T-helper 17 cell (primary cell): Measurements from ENCODE around the gene SENP3. TPM values are rescaled to one million over a fixed set of nuclear protein-coding genes. Genes with fewer than 3 reads are reported as not detected.

Source experiments
- ATAC-seq: fragments of 150-1000 bp; cut with Tn5 transposase; 2 replicates; pipeline ENCODE4 v1.10.0; 2021; ENCODE audit warnings: mild to moderate bottlenecking, moderate library complexity
- DNase-seq, 3 donors: peaks; one replicate each; pipeline versions ENCODE4 v3.0.0 to v3.0.0-alpha.2; 2020 to 2021
- H3K9me3 ChIP-seq: one replicate; pipeline ENCODE4 v1.7.0; 2013; ENCODE audit warnings: low read length, mild to moderate bottlenecking; ENCODE audit not compliant: control insufficient read depth, poor library complexity, severe bottlenecking
- H3K27ac Mint-ChIP-seq: one replicate; pipeline ENCODE4 v1.8.0; 2022; ENCODE audit warnings: mild to moderate bottlenecking, moderate library complexity, mixed read lengths
- H3K27me3 Mint-ChIP-seq: one replicate; pipeline ENCODE4 v1.8.0; 2022; ENCODE audit warnings: mixed read lengths
- H3K36me3 Mint-ChIP-seq: one replicate; pipeline ENCODE4 v1.8.0; 2022; ENCODE audit warnings: low read depth, mixed read lengths
- H3K4me1 Mint-ChIP-seq: one replicate; pipeline ENCODE4 v1.8.0; 2022; ENCODE audit warnings: mild to moderate bottlenecking, mixed read lengths
- H3K4me3 Mint-ChIP-seq: one replicate; pipeline ENCODE4 v1.8.0; 2022; ENCODE audit warnings: mild to moderate bottlenecking, moderate library complexity, mixed read lengths
- total RNA-seq, 4 donors: library from RNA in 2 of 4; stranded (reverse) in 2 of 4; gene quantifications; one replicate each; pipeline ENCODE4 v1.2.3 and lab custom pipeline; 2022 to 2026

Gene SENP3
- total RNA-seq, 2 donors from 2014 or later = 33.4 to 37.0 TPM

DNA sequence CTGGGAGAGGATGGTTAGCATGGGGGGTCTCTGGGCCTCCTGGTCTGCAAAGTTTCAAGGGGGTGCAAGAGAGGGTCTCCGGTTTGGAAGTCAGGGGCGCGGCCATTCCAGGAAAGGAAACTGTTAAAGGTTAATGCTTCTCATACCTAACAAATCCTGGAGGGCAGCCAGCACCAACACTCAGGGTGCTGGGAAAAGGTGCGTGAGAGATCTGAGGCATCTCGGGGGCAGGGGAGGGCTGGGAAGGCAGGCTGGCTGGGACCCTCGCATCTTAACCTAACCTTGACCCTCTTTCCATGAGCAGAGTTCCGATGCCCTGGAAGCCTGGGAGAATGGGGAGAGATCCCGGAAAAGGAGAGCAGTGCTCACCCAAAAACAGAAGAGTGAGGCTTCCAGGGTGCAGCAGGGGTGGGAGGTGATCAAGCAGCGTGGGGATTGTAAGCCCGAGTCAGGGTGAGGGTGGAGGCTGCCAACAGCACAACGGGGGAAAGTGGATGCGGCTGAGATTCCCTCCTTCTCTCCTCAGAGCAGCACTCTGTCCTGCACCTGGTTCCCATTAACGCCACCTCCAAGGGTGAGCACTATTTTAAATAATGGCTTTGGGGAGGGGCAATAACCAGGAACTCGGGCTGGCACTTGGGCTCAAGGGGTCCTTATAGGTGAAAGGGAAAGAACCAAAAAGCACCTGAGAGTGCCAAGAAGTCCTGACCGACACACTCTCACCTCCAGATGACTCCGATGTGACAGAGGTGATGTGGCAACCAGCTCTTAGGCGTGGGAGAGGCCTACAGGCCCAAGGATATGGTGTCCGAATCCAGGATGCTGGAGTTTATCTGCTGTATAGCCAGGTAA is 2.2 kb upstream of the SENP3 start:
- no peaks in the 10 kb centered on the region for H3K27me3 Mint-ChIP-seq
- peak overlapping the region; percentile 95 for H3K27ac Mint-ChIP-seq
- peaks cover 44% of the 10 kb centered on the region for H3K4me1 Mint-ChIP-seq
- no peaks in the 10 kb centered on the region for H3K36me3 Mint-ChIP-seq
- no peaks in the 10 kb centered on the region for H3K9me3 ChIP-seq
- ATAC-seq = no peak
- DNase-seq = no peak
- H3K4me3 Mint-ChIP-seq = peak overlapping the region; percentile 19

DNA sequence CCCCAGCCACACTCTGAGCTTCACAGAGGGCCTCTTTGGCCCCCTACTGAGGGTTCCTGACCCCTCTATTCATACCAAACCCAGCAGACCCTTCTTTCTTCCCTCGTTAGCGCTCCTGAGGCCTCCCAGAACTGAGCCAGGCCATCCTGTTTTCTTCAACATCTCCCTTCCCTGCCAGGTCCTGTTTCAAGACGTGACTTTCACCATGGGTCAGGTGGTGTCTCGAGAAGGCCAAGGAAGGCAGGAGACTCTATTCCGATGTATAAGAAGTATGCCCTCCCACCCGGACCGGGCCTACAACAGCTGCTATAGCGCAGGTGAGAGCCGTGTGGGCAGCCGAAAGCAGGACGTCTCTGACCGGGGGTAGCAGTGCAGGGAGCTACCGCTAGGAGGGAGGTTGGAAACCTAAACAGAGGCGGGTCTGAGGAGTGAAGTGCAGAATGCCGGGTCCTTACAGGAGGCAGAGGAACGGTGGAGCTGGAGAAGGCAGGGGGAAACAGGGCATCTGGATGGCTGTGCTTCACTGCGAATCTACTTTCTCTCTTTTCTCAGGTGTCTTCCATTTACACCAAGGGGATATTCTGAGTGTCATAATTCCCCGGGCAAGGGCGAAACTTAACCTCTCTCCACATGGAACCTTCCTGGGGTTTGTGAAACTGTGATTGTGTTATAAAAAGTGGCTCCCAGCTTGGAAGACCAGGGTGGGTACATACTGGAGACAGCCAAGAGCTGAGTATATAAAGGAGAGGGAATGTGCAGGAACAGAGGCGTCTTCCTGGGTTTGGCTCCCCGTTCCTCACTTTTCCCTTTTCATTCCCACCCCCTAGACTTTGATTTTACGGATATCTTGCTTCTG is 1.3 kb upstream of the SENP3 start:
- ATAC-seq (peak; percentile 36), DNase-seq (peak in 1 of 3 donors; percentile 48)
- H3K27me3 Mint-ChIP-seq = no peaks in the 10 kb centered on the region
- no peaks in the 10 kb centered on the region for H3K36me3 Mint-ChIP-seq
- peak overlapping the region; percentile 95 for H3K27ac Mint-ChIP-seq
- H3K4me1 Mint-ChIP-seq = peaks cover 38% of the 10 kb centered on the region
- H3K4me3 Mint-ChIP-seq = peak overlapping the region; percentile 97
- no peaks in the 10 kb centered on the region for H3K9me3 ChIP-seq

DNA sequence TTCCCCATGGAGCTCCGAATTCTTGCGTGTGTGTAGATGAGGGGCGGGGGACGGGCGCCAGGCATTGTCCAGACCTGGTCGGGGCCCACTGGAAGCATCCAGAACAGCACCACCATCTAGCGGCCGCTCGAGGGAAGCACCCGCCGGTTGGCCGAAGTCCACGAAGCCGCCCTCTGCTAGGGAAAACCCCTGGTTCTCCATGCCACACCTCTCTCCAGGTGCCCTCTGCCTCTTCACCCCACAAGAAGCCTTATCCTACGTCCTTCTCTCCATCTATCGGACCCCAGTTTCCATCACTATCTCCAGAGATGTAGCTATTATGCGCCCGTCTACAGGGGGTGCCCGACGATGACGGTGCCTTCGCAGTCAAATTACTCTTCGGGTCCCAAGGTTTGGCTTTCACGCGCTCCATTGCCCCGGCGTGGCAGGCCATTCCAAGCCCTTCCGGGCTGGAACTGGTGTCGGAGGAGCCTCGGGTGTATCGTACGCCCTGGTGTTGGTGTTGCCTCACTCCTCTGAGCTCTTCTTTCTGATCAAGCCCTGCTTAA is 617 bp upstream of the SENP3 start:
- H3K4me3 Mint-ChIP-seq = peak overlapping the region; percentile 97
- ATAC-seq = peak; percentile 70
- peaks cover 35% of the 10 kb centered on the region for H3K4me1 Mint-ChIP-seq
- H3K27ac Mint-ChIP-seq = peak overlapping the region; percentile 95
- no peaks in the 10 kb centered on the region for H3K9me3 ChIP-seq
- no peaks in the 10 kb centered on the region for H3K27me3 Mint-ChIP-seq
- no peaks in the 10 kb centered on the region for H3K36me3 Mint-ChIP-seq
- DNase-seq = peak; percentile 65 to 72 (median 67)

DNA sequence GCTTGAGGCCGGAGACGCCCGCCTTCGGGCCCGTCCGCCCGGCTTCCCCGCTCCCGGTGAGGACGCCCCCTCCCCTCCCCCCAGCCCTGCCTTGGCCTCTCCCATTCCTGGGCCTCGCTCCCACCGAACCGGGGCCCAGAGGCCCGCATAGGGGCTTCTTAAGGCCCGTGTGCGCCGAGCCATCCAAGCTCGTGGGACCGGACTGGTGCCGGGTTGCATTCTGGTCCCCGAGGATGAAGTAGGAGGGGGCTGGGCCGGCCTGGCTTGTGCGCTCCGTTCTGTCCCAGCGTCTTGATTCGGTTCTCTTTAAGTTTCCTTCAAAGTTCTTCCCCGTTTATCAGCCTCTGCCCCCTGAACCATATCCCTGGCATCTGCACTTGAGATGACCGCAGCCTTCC is 488 bp downstream of the SENP3 start:
- ATAC-seq = no peak
- Mint-ChIP-seq H3K4me3 (peak overlapping the region; percentile 97), H3K27ac (peak overlapping the region; percentile 95), H3K36me3 (no peaks in the 10 kb centered on the region), H3K4me1 (peaks cover 32% of the 10 kb centered on the region), H3K27me3 (no peaks in the 10 kb centered on the region)
- no peaks in the 10 kb centered on the region for H3K9me3 ChIP-seq
- DNase-seq = no peak

DNA sequence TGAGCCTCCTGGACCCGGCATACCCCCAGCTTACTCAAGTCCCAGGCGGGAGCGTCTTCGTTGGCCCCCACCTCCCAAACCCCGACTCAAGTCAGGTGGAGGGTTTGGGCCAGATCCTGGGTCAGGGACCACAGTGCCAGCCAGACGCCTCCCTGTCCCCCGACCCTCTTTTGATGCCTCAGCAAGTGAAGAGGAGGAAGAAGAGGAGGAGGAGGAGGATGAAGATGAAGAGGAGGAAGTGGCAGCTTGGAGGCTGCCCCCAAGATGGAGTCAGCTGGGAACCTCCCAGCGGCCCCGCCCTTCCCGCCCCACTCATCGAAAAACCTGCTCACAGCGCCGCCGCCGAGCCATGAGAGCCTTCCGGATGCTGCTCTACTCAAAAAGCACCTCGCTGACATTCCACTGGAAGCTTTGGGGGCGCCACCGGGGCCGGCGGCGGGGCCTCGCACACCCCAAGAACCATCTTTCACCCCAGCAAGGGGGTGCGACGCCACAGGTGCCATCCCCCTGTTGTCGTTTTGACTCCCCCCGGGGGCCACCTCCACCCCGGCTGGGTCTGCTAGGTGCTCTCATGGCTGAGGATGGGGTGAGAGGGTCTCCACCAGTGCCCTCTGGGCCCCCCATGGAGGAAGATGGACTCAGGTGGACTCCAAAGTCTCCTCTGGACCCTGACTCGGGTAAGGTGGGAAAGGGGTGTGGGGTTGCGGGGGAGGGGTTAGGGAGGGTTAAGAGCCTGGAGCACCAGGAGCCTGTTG is 1.6 kb downstream of the SENP3 start:
- DNase-seq (no peak), ATAC-seq (no peak)
- Mint-ChIP-seq H3K27me3 (no peaks in the 10 kb centered on the region), H3K4me1 (peaks cover 35% of the 10 kb centered on the region), H3K27ac (no peak overlapping the region), H3K4me3 (peak overlapping the region; percentile 97), H3K36me3 (peaks cover 2% of the 10 kb centered on the region)
- H3K9me3 ChIP-seq = no peaks in the 10 kb centered on the region

DNA sequence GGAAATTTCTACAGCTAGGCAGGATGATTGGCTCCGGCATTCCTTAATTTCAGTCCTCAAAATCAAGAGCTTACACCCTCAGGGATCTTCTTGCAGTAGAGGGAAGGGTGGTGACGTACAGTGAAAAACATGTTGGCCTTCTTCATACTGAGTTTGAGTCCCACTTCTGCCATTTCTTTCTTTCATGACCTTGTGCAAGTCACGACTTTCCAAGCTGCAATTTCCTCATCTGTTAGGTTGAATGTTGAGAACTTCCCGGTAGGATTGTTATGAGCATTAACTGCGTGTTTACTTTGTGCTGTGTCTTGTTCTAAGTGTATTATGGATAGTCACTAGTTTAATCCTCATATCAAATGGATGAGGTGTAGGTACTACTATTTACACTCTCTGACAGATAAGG is 7.9 kb downstream of the SENP3 start:
- ATAC-seq (no peak), DNase-seq (no peak)
- H3K9me3 ChIP-seq = no peaks in the 10 kb centered on the region
- Mint-ChIP-seq H3K27me3 (no peaks in the 10 kb centered on the region), H3K4me1 (peaks cover 26% of the 10 kb centered on the region), H3K36me3 (peaks cover 7% of the 10 kb centered on the region), H3K27ac (no peak overlapping the region), H3K4me3 (no peak overlapping the region)

DNA sequence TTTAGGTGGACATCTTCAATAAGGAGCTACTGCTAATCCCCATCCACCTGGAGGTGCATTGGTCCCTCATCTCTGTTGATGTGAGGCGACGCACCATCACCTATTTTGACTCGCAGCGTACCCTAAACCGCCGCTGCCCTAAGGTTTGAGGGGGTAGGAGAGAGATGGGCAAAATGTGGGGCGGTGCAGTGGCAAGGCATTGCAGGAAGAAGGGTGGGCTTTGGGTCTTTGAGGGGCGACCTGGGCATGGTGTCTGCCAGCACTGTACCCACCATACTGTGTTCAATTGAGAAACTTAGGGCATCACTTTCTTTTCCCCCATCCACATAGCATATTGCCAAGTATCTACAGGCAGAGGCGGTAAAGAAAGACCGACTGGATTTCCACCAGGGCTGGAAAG is 8.6 kb downstream of the SENP3 start:
- Mint-ChIP-seq H3K4me1 (peaks cover 30% of the 10 kb centered on the region), H3K4me3 (no peak overlapping the region), H3K36me3 (peaks cover 10% of the 10 kb centered on the region), H3K27ac (no peak overlapping the region), H3K27me3 (no peaks in the 10 kb centered on the region)
- H3K9me3 ChIP-seq = no peaks in the 10 kb centered on the region
- ATAC-seq = no peak
- no peak for DNase-seq

DNA sequence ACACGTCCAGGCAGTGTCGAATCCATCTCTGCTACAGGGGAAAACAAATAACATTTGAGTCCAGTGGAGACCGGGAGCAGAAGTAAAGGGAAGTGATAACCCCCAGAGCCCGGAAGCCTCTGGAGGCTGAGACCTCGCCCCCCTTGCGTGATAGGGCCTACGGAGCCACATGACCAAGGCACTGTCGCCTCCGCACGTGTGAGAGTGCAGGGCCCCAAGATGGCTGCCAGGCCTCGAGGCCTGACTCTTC is 10.5 kb downstream of the SENP3 start:
- ATAC-seq (no peak), DNase-seq (no peak)
- peak overlapping the region; percentile 93 for H3K4me3 Mint-ChIP-seq
- H3K9me3 ChIP-seq = no peaks in the 10 kb centered on the region
- peak overlapping the region; percentile 98 for H3K27ac Mint-ChIP-seq
- H3K4me1 Mint-ChIP-seq = peaks cover 35% of the 10 kb centered on the region
- peaks cover 10% of the 10 kb centered on the region for H3K36me3 Mint-ChIP-seq
- no peaks in the 10 kb centered on the region for H3K27me3 Mint-ChIP-seq

DNA sequence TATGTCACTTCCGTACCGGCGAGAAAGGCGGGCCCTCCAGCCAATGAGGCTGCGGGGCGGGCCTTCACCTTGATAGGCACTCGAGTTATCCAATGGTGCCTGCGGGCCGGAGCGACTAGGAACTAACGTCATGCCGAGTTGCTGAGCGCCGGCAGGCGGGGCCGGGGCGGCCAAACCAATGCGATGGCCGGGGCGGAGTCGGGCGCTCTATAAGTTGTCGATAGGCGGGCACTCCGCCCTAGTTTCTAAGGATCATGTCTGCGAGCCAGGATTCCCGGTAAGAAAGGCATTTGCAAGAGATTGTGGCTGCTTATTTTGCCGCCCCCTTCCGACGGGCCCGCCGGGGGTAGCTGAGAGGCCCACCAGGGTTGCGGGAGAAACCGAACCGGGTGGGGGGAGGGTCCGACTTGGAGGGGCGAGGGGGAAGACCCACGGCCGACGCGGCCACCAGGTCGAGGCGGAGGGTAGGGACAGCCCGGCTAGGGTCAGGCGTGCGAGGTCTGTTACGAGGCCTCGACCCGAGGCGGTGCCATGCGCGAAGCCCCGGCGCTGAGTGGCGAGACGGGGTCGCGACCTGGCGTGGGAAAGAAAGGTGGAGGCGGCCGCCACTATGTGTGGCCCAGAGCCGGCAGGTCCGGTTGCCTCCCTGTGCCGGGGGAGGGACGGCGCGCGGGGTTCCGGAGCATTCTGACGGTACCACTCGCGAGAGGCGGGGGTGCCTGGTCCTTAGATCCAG is 11.0 kb downstream of the SENP3 start:
- Mint-ChIP-seq H3K4me3 (peak overlapping the region; percentile 93), H3K27me3 (no peaks in the 10 kb centered on the region), H3K4me1 (peaks cover 37% of the 10 kb centered on the region), H3K27ac (peak overlapping the region; percentile 98), H3K36me3 (peaks cover 7% of the 10 kb centered on the region)
- DNase-seq (peak; percentile 96 to 100 (median 100)), ATAC-seq (peak; percentile 85)
- no peaks in the 10 kb centered on the region for H3K9me3 ChIP-seq

DNA sequence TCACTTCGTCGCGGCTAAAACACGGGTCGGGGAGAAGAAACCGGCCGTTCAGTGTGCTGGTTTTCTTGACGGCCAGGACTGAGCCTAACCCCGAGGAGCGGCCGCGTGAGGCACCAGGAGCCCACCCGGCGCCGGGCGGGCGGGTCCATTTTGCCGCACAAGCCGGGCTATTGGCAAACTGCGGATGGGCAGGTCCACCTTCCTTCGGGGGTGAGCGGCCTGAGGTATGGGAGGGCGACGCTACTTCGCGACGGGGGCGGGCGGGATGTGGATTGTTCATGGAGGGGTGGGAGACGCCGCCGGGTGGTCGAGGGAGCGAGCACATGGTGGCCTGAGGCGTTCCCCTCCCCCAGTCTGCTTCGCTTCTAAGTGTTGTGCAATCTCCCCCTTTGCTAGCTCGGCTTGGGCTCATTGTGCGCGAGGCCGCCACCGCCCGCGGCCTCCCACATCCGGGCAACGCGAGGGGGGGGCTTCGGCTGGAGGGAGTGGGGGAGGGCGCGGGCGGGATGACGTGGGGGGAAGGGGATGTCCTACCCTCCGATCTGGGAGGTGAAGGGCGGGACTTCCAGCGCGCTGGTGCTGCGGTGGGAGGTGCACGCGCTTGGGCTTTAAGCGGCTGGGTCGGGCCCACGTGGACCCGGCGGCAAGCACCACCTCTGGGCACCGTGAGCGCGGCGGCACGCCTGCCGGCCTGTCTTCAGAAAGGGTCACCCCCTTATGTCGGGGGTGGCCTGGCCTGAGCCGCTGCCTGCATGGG is 11.8 kb downstream of the SENP3 start:
- H3K36me3 Mint-ChIP-seq = peaks cover 7% of the 10 kb centered on the region
- peak overlapping the region; percentile 98 for H3K27ac Mint-ChIP-seq

DNA sequence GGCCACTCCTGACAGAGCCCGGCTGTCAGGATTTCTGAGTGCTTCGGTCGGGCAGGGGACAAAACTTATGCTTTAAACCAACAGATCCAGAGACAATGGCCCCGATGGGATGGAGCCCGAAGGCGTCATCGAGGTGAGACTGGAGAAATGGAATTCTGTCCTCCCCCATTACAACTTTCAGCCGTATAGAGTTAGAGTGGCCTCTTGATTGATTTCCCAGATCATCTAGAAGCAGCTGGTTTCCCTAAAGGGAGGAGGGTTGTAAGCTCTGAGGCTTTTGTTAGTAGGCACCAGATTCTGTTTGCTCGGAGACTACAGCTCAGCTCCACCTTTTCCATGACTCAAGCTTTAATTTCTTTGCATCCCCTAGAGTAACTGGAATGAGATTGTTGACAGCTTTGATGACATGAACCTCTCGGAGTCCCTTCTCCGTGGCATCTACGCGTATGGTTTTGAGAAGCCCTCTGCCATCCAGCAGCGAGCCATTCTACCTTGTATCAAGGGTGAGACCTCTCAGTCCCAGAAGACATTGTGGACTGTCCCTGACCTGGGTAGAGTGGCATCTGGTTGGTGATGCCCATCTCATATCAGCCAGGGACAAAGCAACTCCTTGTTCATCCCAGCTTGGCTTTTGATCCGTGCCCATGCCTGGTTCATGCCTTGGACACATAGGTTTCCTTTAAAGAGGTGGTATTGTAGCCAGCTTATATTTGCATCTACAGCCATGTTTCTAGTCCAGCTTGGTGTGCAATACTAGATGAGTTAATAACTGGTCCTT is 12.6 kb downstream of the SENP3 start:
- peaks cover 47% of the 10 kb centered on the region for H3K4me1 Mint-ChIP-seq
- peaks cover 7% of the 10 kb centered on the region for H3K36me3 Mint-ChIP-seq
- H3K27ac Mint-ChIP-seq = peak overlapping the region; percentile 98
- H3K4me3 Mint-ChIP-seq = peak overlapping the region; percentile 93
- no peaks in the 10 kb centered on the region for H3K9me3 ChIP-seq
- ATAC-seq (no peak), DNase-seq (no peak)
- H3K27me3 Mint-ChIP-seq = no peaks in the 10 kb centered on the region

More for the DNA sequence above, 11.8 kb downstream of the SENP3 start:
- peak; percentile 54 for ATAC-seq
- Mint-ChIP-seq H3K4me3 (peak overlapping the region; percentile 93), H3K4me1 (peaks cover 41% of the 10 kb centered on the region), H3K27me3 (no peaks in the 10 kb centered on the region)
- peak; percentile 83 to 89 (median 87) for DNase-seq
- no peaks in the 10 kb centered on the region for H3K9me3 ChIP-seq
